ENCODE measurements around the gene CAGE1. TPM values are rescaled to one million over a fixed set of nuclear protein-coding genes. Genes with fewer than 3 reads are reported as not detected.

Gene CAGE1
- total and polyA plus RNA-seq, 5 donors from 2014 or later, result 0.08 to 0.57 TPM; not detected in 3

DNA sequence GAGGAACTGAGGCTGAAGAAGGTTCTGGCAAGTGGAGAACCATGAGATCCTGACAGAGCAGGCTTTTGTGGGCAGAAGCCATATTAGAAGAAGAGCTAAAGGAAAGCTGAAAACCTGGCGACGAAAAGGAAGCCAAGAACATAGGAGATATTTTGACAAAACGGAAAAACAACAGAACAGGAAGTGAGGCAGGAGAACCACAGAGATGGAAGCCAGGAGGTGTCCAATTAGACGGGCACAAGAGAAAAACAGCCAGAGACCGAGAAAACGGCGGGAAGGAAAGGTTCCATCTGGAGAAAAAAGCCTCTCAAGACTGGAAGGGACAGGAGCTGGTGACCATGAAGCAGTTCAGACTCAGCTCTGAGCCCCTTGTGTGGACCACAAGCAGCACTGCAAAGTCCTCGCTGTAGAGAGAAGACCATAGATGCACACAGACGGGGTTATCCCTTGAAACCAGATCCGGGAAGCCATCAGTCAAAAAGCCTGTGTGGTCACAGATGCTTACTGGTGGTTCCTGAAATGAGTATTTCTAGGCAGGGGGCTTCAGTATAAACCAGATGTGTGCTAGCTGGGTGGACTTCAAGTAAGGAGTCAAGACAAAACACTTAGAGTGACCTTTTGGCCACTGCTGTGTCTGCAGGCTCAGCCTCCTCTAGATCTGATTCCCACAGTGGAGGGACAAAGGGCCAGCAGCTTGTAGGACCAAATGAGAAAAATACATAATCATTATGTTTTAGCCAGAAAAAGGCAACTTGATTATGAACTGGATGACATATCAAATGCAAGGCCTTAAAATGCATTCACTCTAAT lies 107.2 kb downstream of the CAGE1 start:
- Histone ChIP-seq H3K27ac (ENCODE audit: insufficient read depth, low read length, poor library complexity, severe bottlenecking) (no peak overlapping the region), H3K4me1 (ENCODE audit: control insufficient read depth, insufficient read depth, low read length, poor library complexity, severe bottlenecking) (peaks cover 5% of the 10 kb centered on the region), H3K36me3 (ENCODE audit: control insufficient read depth, insufficient read depth, low read length) (peaks cover 12% of the 10 kb centered on the region), H3K27me3 (ENCODE audit: control insufficient read depth, insufficient read depth, low read length) (no peaks in the 10 kb centered on the region), H3K9me3 (ENCODE audit: control insufficient read depth in 2 of 2, low read length in 2 of 2) (no peaks in the 10 kb centered on the region), H3K4me3 (ENCODE audit: low read depth, low read length) (no peak overlapping the region)
- DNase-seq, result peak in 1 of 3 donors; percentile 16
- Mint-ChIP-seq H3K27ac (peak overlapping the region; percentile 75 to 94 (median 82)), H3K9me3 (no peaks in the 10 kb centered on the region), H3K27me3 (no peaks in the 10 kb centered on the region), H3K4me3 (peak overlapping the region in 1 of 4 donors; percentile 59), H3K4me1 (peaks cover 0 to 21% (median 12%) of the 10 kb centered on the region in 4 donors), H3K36me3 (peaks cover 16% of the 10 kb centered on the region)
- no peak for ATAC-seq (ENCODE audit: low read depth in 2 of 2)

Other genes starting within 250 kb of the CAGE1 start
- 81.0 TPM for gene SSR1, start 76.5 kb downstream of the CAGE1 start, total RNA-seq
- 100 to 1,000 TPM; 156 to 207 (median 180) TPM for gene SSR1, start 76.5 kb downstream of the CAGE1 start, polyA plus RNA-seq
- gene RIOK1, start 66 bp upstream of the CAGE1 start, total RNA-seq, result 51.3 TPM
- gene RIOK1, start 66 bp upstream of the CAGE1 start, polyA plus RNA-seq, result 10 to 100 TPM; 15.9 to 19.4 (median 16.3) TPM
- gene DSP, start 151.9 kb upstream of the CAGE1 start, total RNA-seq, result not detected
- gene DSP, start 151.9 kb upstream of the CAGE1 start, polyA plus RNA-seq, result under 1 TPM in 1 of 4 donors, not detected in 3; 0.06 TPM
- 10.9 TPM for gene SNRNP48, start 200.5 kb upstream of the CAGE1 start, total RNA-seq
- gene SNRNP48, start 200.5 kb upstream of the CAGE1 start, polyA plus RNA-seq, result 10 to 100 TPM in 3 of 4 donors, 1 to 10 TPM in 1; 6.8 to 10.7 (median 10.3) TPM

Data from CD4-positive, CD25-positive, alpha-beta regulatory T cell (primary cell).